NCI-H748 (cell line): Measurements from ENCODE around the gene GRM8.
A peak's percentile ranks its signal among the peaks of the same experiment; 100 is the strongest.

Experiments
- DNase-seq: peaks from one replicate; lab custom pipeline; 2025; ENCODE audit not compliant: unreplicated experiment; lab: John Stamatoyannopoulos, UW

The GRM8 gene

DNA sequence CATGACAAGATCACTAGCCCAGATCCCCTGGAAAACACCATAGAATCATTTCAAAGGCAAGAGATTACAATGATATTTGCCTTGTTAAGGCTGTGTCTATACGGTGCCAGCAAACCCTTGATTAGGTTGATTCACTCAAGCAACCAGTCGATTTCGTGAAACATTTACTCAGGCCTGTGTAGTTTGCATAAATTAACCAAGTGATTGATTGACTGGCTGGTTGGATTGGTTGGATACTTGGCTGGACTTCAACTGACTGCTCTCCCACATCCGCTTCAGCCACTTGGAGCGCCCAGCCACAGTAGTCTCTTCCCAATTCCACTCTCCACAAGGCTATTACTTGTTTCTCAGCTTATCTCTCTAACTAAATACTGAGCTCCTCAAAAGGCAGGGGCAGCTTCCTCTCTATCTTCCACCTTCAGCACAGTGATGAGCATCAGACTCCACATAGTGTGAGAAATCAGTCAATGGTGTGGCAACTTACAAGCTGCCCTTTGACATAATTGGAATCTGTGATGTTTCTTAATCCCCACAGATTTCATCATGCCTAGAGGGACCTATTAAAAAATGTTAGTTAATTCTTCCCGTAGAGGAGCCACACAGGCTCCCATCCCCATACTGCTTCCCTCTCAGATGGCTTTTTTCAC, 217.4 kb downstream of the GRM8 start:
- DNase-seq = peak; percentile 18

DNA sequence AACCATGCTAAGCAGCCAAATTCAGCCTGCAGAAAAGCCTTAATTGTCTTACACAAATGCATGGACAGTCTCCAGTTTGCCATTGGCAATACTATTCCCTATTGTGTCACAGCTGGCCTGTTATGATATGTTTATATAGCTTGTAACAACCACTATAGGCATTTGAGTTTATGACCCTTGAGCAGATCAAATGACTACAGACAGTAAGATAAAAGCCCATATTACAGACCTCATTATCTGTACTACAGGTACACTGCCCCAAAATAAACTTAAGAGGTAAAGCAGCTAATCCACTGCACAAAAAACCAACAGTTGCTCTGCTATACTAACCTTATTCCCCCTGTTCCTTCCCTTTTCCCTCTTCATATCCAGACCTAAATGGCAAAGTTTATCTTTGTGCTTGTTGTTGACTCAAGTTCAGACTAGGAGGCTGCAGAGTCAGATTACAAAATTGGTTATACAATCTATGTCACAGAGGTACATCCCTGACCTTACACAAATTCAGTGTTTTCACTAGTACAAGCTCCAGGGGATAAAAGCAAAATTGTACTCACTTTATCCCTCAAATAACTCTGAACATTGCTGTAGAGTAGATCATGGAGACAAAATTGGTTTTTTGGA, 218.4 kb downstream of the GRM8 start:
- no peak for DNase-seq

DNA sequence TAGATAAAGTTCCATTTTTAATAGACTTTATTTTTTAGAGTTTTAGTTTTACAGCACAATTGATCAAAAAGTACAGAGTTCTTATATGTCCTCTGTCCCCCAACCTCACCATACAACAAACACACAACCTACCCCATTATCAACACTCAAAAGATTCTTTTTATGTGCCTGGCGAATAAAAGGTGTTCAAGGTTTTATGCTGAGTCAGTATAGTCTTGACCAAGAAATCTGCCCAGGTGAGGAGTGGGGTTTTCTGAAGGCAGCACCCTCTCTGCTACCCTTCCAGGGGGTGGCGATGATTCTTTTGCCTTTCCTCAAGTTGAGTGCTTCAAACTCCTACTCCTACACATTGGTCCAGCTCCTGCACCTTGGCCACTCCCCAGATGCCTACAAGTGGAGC, 222.9 kb downstream of the GRM8 start:
- no peak for DNase-seq

DNA sequence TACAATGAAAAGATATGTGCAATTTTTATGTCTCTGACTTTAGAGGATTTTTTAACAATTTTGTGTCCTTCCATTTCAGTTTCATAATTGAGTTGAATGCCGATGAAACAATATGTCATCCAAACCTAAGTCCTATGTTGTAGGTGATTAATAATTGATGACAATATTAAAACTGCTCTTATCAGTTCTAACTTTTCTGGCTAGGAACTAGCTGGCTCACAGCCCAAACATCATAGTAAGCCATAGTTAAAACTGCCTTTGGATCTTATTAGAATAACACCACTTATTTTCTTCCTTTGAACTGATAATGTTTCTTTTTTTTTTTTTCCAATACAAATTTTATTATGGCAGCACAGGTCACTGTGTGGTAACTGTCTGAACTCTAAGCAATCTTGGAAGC, 230.9 kb downstream of the GRM8 start:
- DNase-seq = no peak

DNA sequence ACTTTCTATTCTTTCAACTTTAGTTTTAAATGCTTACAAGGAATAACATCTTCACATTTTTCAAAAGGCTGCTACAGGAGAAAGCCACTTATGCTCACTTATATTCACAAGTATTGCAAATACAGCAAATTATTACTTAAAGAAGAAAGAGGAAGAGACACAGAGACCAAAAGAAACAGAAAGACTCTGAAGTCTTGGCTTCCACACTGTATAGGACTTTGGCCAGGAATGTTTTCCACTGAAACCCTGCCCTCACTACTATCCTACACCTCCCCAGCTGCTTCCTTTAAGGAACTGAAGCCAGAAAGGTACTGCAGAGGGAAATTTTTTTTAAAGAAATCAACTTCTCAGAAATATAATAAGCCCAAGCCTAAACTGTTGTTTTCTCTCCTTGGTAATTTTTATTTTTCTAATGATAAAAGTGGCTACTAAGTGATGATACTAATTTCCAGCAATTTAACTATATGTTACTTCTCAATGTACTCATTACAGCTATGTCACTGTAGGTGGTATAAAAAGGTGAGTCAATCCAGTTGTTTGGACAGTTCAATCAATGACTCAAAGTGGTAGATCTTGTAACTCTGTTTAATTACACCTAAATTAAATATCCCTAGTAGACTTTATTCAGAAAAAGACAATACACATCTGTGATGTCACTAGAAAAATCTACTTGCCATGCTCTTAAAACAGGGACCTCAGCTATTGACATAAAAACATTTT, 231.6 kb downstream of the GRM8 start:
- DNase-seq = no peak

DNA sequence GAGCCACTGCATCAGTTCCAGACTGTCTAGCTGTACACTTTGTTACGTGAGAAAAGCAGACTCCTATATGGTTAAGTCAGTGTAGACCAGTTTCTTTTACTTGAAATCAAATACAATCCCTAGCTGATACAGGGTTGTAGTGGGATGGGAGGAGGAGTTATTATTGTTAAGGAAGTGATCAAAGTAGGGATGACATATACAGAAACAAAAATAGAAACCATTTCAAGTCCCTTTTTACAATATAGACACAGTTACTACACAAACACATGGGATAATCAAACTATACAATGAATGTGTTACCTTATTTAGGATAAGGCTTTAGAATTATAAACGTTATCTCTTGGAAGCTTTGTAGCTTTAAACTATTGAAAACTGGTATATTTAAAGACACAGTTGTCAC, 233.9 kb downstream of the GRM8 start:
- no peak for DNase-seq

DNA sequence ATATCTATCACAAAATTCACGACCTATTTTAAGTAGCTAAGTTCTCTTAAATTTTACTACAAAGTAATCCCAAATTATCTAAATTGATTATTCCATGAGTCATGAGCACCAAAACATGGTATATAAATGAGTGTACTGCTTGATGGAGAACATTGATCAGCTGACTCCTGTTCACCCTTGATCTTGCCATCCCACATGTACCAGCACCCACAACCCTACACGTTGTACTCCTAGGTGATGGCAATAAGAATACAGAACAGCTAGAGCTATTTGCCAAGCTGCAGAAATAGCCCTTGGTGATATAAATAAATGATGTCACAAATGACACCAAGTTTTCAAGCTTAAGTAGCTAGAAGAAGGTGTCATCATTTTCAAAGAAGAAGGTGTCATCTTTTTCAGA, 235.5 kb downstream of the GRM8 start:
- DNase-seq = no peak

DNA sequence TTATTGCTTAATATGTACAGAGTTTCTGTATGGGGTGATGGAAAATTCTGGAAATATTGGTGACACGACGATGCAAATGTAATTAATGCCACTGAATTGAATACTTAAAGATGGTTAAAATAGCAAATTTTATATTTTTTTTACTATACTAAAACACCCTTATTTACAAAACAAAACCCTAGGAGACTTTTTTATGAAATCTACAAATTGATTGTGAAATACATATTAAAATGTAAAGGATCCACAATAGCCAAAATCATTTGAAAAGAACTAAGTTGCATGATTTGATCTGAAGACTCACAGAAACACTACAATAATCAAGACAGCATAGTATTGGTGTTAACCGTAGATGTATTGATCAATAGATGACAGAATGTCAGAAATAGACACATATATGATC, 252.0 kb downstream of the GRM8 start:
- DNase-seq = no peak

DNA sequence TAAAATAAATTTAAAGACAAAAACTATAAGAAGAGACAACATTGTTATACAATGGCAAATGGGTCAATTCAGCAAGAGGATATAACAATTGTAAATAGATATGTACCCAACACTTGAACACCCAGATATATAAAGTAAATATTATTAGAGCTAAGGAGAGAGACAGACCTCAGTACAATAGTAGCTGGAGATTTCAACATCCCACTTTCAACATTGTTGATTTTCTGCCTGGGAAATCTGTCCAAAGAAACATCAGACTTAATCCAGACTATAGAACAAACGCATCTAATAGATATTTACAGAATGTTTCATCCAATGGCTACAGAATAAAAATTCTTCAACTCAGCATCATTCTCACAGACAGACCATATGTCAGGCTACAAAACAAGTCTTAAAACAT, 256.1 kb downstream of the GRM8 start:
- DNase-seq = no peak

DNA sequence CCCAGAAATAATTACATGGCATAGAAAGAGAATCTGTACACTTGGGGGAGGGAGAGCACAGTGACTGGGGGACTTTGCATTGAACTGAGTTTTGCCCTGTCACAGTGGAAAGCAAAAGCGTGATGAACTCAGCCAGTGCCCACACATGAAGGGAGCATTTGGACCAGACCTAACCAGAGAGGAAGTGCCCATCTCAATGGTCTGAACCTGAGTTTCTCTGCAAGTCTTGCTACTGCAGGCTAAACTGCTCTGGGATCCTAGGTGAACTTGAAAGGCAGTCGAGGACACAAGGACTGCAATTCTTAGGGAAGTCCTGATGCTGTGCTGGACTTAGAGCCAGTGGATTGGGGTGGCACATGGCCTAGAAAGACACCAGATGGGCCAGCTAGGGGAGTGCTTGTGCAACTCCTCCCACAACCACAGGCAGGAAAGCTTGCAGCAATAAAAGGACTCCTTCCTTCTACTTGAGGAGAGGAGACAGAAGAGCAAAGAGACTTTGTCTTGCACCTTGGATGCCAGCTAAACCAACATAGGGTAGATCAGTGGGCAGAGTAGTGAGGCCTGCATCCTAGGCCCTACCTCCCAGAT, 259.0 kb downstream of the GRM8 start:
- DNase-seq = no peak

DNA sequence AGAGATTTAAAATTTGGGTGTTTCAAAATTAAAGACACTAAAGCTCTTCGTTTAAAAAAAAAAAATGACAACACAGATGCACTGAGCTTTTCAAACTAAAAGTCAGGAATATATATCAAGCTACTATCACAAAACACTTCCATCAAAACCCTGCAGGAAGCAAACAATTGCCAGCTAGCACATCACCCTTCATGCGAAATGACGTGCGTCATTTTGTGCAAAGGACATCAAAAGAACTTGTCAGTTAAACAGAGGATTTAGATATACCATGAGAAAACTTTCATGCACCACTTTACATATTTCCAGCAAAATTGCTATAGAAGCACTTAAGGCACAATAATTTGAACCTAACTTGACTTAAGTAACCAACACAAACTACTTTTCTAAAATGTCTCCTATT, 264.7 kb downstream of the GRM8 start:
- DNase-seq = no peak

DNA sequence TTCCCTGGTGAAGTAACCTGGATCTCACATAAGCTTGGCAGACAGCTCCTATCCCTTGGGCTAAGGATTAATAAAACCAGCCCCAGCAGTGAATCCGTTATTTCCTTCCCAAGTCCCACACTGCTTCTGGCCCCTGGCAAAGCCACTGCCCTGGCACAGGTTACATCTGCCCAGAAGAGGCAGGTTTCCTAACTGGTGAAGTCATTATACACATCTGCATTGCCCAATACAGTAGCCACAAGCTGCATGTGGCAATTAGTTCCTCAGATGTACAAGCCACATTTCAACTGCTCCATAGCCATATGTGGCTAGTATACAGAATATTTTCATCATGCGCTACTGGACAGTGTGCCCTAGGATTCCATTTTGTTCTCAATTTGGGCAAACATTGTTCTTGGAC, 273.0 kb downstream of the GRM8 start:
- no peak for DNase-seq

DNA sequence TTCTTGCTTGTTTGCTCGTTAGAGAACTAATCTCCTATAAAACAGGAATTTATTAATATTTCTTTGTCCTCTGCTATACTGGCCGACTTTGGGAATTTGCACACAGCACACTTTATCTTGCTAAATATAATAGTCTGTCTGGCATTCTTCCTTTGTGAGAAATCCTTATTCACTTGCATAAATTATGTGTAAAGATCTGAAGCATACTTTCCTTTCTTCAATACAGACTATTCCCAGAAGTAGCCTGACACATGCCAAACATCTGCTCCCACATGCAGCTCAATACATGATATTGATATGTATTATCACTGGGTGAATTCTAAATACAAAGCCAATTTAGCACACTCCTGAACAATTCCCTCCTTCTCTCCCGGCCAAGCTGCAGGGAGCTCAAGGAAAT, 273.9 kb downstream of the GRM8 start:
- no peak for DNase-seq

DNA sequence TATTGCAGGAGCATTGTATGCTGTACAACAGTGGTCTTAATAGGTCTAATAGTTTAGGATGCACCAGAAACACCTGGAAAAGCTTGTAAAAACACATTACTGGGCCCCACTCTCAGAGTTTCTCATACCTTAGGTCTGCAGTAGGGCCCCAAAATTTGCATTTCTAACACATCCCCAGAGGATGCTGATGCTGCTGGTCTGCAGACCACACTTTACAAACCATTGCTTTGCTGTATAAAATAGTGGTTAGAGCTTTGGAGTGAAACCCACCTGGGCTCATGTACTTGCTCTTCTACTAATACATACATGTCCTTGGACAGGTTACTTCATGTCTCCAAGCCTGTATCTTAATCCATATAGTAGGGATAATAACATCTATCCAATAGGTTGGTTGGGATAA, 279.7 kb downstream of the GRM8 start:
- no peak for DNase-seq

DNA sequence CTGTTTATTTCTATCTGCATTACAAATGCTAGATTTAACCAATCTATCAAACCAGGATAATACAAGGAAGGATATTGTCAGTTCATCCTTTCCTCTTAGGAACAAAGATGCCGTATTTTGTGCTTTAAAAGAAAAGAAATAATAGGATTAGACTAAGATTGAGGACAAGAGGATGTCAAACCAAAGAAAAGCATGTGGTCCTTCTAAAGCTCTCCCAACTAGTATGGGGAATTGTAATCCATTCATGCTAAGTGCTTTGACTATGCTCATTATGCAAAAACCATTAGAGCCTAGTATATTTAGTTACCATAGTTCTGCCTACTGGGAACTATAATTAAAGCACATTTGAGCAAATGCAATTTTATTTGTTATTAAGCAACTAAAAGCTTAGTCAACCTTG, 280.2 kb downstream of the GRM8 start:
- no peak for DNase-seq

DNA sequence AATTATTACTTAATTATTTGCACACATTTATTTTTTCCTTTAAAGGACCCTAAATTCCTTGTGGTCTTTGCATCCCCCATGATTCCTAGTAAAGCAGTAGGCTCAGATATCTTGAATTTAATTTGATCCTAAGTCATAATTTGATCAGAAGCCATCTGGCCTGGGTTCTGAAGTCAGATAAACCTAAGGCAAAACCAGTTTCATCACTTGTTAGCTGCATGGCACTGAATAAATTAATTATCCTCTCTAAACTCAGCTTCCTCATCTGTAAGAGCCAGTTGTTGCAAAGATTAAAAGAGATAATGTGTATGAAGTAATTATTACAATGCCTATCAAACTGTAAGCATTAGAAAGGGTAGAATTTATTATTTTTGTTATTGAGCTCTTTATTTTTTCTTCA, 293.1 kb downstream of the GRM8 start:
- DNase-seq = no peak

DNA sequence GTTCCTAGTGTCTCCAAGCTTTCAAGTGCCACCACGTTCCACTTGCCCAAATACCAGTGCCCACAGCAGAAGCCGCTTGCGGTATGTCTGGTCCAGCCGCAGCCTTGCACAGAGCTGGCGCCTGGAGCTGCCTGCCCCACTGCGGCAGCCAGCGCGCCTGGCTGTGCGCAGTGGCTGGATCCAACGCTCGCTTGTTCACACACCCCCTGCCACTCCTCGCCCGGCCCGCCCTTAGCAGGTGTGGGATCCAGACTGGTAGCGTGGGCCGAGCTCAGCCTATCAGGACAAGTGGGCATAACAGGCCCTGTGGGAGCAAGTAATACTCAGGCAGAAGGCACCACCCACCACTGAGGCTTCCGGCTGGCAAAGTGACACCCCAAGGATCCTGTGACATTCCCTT, 294.4 kb downstream of the GRM8 start:
- no peak for DNase-seq

DNA sequence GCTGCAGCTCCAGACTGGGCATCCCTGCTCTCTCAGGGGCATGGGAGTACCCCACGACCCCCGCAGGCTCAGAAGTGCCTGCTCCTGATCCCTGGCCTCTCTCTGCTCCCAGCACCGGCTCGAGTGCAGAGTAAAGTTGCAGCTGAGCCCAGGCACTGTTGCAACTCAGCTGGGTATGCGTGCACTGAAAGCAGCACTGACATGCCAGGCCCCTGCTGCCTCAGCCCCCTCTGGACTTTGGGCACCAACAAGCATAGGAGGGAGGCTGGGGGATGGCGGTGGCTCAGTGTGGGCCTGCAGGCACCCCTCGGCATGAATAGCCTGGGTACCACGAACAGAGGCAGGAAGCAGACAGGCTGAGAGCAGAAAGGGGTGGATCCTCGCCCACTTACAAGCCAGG, 295.3 kb downstream of the GRM8 start:
- DNase-seq = no peak

DNA sequence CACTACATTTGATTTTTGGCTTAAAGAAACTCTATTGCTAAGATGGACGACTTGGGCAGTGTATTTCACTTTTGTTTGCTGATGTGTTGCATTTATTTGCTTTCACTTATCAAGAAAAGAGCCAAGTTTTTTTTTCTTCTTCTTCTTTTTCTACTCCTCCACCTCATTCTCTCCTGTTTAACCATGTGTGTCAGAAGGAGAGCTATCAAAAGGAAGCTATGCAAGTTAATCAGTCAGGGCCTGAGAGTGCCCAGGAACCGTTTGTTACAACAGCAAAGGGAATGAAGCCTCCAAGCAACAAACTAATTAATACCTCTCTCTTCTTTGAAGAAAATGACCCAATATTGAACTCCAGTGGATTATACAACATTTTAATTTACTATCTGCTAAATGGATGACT, 299.3 kb downstream of the GRM8 start:
- DNase-seq = no peak

DNA sequence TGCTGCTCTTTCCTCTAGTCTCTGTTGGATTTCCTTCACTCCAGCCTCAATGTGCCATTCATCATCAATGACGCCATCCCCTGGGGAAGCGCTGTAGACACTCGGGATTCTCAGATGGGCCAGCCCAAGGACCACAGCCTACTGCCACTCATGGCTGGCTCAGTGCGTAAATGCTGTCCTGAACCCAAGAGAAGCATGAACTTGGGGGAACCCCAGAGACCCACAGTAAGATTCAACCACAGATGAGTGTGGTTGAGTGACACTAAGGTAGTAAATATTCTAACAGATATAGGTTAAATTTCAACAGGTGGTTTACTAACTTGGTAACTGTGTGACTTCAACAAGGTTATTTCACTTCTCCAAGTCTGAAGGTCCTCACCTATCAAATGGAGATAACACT, 304.1 kb downstream of the GRM8 start:
- DNase-seq = no peak

DNA sequence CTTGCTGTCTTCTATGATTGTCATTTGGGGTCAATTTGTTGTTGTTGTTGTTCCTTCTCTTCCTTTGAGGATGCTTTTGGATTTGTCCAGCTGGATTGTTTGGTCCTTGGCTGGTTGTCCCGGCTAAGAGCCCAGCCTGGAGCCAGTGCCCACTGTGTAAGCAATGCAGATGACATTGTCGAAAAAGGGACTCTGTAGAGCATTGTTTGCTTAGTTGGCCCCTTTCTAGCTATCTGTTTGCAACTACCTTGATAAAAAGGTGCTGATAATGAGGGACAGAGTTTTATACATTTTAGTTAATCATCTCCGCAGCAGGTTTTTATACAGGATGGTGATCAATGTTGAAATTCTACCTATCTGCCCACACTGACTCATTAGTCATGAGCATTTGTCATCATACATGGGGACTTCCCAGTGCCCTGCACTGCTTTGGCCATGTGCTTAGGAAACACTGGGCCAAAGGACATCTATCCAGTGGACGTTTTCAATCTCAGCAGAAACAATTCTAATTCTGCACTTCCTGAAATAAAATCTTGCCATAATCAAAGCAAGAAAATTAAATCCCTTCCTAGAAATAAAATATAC, 311.9 kb downstream of the GRM8 start:
- DNase-seq = no peak

DNA sequence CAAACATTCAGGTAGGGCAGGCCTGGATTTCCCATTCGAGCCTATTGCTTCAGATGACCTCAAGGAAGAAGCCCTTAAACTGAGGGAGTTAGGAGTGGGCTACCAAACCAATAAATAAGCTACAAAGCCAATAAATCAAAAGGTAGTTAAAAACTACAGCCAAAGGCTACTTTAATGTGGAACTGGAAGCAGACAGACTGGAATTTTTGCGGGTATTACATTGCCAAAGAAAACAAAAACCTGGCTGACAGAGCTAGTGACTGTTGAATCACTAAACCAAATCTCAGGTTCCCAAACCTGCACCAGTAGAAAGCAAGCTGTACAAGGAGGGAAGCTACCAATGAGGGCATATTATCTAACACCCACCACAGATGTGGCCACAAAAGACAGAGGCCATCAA, 315.6 kb downstream of the GRM8 start:
- no peak for DNase-seq
